BJ (cell line): ENCODE measurements around the gene PRKG1. TPM values are rescaled to one million over a fixed set of nuclear protein-coding genes. Genes with fewer than 3 reads are reported as not detected.

Experiments
- CTCF ChIA-PET: fragments of 350-600 bp; formaldehyde crosslinking; extraction: SDS; loops from one replicate; lab custom pipeline; 2021; ENCODE audit warnings: antibody characterized with exemption, inconsistent platforms; lab: Yijun Ruan, JAX
- POLR2A ChIA-PET: fragments of 300-600 bp; sonication (Branson Sonifier 250); formaldehyde crosslinking; extraction: SDS; loops from one replicate; lab custom pipeline; 2021; ENCODE audit warnings: antibody characterized with exemption; lab: Charles Lee
- DNase-seq: peaks from one replicate; pipeline ENCODE4 v3.0.0-alpha.2; 2011; ENCODE audit warnings: low read depth
- H3K27me3 ChIP-seq: 2 replicates; pipeline ENCODE4 v1.6.0; 2011; ENCODE audit warnings: low read length; ENCODE audit not compliant: control insufficient read depth, insufficient read depth
- H3K36me3 ChIP-seq: 2 replicates; pipeline ENCODE4 v1.5.1; 2011; ENCODE audit warnings: low read length; ENCODE audit not compliant: control insufficient read depth, insufficient read depth
- H3K4me3 ChIP-seq: 2 replicates; pipeline ENCODE4 v1.5.1; 2011; ENCODE audit warnings: low read depth, mild to moderate bottlenecking, control low read depth, low read length
- polyA plus RNA-seq: library from polyadenylated mRNA; depleted of rRNA; stranded (reverse); fragments of >200 nt; gene quantifications from 2 replicates; pipeline ENCODE4 v1.2.3, GENCODE V29; 2011
- TF ChIP-seq, protein P1 (sequence below): IDR thresholded peaks from 2 replicates; pipeline ENCODE4 v1.5.1; 2011; ENCODE audit warnings: low read depth, mild to moderate bottlenecking, control low read depth, inconsistent platforms, low read length, moderate library complexity; ENCODE audit not compliant: insufficient read depth

PRKG1 gene
- polyA plus RNA-seq, 1 experiment: 9.7 TPM

DNA sequence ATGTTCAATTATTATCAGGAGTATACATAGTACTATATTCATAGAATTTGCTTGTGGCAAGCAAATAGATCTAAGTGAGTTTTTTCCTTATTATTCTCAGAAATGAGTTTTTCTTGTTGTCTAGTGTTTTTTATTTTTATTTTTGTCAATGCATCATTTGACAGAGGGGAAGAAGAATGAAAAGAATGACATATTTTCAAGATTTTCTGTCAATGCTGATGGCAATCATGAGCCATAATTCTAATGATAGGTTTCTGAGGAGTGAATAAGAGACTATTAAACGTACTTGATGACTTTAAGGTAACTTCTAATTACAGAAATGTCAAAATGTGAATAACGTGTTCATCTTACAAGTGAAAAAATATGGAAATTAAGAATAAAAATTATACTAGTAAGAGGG lies 769.7 kb downstream of the PRKG1 start:
- Histone ChIP-seq H3K36me3 (no peaks in the 10 kb centered on the region), H3K4me3 (no peak overlapping the region), H3K27me3 (no peaks in the 10 kb centered on the region)
- ChIA-PET POLR2A (no interaction called here), CTCF (no interaction called here)
- TF ChIP-seq, protein P1, sequence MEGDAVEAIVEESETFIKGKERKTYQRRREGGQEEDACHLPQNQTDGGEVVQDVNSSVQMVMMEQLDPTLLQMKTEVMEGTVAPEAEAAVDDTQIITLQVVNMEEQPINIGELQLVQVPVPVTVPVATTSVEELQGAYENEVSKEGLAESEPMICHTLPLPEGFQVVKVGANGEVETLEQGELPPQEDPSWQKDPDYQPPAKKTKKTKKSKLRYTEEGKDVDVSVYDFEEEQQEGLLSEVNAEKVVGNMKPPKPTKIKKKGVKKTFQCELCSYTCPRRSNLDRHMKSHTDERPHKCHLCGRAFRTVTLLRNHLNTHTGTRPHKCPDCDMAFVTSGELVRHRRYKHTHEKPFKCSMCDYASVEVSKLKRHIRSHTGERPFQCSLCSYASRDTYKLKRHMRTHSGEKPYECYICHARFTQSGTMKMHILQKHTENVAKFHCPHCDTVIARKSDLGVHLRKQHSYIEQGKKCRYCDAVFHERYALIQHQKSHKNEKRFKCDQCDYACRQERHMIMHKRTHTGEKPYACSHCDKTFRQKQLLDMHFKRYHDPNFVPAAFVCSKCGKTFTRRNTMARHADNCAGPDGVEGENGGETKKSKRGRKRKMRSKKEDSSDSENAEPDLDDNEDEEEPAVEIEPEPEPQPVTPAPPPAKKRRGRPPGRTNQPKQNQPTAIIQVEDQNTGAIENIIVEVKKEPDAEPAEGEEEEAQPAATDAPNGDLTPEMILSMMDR: no peak
- DNase-seq: no peak

DNA sequence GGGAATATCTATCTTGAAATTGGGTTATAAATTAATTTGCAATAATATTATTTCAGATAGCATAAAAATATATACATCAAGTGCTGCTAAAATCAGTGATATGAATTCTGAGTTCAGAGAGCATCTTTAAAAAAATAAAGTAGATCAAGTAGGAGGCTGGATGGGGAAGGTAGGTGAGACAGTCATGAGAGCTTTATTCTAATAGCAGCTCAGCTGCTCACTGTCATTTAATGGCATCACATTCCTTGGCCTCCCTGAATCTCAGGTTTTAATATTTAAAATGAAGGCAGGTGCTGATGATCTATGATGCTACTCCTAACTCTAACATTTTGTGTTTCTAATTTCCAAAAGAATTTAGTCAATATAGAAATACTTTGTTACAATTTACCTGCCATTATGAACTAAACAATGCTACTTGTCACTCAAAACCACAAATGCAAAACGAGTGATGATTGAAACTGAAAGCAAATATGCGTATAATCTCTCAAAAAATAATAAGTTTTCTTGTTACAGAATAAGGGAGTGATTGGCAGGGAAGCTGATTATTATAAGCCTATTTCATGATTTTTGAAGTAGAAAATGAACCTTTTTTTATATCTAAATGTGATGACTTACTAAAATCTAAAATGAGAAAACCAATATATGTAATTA lies 772.7 kb downstream of the PRKG1 start:
- no peaks in the 10 kb centered on the region for H3K27me3 ChIP-seq
- ChIA-PET CTCF (no interaction called here), POLR2A (no interaction called here)
- no peak overlapping the region for H3K4me3 ChIP-seq
- no peaks in the 10 kb centered on the region for H3K36me3 ChIP-seq
- TF ChIP-seq, protein P1: no peak
- DNase-seq: no peak

DNA sequence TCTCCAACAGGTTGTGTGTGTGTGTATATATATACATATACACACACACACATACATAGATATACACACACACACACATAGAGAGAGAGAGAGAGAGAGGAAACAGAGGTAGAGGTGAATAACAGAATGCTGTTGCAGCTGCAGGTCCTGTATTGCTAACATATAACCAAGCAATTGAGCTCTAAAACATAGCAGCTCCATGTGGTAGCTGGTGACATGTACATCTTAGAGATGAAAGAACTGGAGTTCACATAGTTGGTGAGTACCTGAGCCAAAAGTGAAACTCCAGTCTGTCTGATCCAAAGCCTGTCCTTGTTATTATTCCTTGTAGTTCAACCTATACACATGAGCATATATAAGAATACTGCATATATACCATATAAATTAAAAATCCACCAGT lies 778.0 kb downstream of the PRKG1 start:
- ChIA-PET POLR2A (no interaction called here), CTCF (interaction anchor here (1.3 kb wide), 1 partner anchor 12 kb away, joined by 3 read pairs; no protein-coding TSS in a partner anchor)
- TF ChIP-seq, protein P1: no peak
- Histone ChIP-seq H3K36me3 (no peaks in the 10 kb centered on the region), H3K27me3 (no peaks in the 10 kb centered on the region), H3K4me3 (no peak overlapping the region)
- no peak for DNase-seq

DNA sequence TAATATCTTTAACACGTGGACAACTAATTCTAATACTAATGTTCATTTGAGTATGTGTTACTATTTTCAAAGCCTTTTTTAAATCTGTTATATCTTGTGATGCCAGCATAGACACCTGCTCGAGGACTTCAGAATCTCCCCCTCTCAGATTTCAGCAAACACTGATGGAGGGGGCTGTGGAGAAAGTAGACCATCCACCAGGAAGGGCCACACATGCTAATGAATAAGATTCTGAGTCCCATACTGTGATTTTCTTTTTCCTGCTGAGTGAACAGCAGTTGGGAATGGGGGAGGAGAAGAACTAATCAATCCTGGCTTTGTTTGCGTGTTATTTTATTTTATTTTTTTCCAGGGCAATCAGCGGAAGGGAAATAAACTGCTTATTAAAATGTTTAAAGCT lies 783.0 kb downstream of the PRKG1 start:
- ChIA-PET CTCF (no interaction called here), POLR2A (no interaction called here)
- TF ChIP-seq, protein P1: no peak
- H3K27me3 ChIP-seq: no peaks in the 10 kb centered on the region
- no peak for DNase-seq
- no peaks in the 10 kb centered on the region for H3K36me3 ChIP-seq
- H3K4me3 ChIP-seq: no peak overlapping the region

DNA sequence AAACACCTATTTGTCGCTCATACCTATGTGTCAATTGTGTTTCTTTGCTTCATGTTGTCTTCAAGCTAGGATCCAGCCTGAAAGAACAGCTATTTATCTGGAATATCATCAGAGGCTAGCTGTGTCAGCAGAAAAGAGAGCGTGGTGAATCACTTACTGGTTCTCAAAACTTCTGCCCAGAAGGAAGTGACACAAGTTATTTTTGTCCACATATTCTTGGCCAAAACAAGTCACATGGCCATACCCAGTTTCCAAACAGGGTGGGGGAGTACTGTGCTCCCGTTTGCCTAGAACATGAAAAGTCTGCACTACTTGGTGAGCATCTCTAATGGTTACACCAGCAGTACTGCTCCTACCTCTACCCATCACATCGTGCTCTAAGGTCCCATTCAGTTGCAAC lies 786.0 kb downstream of the PRKG1 start:
- CTCF ChIA-PET: interaction anchor here (0.5 to 0.9 kb wide), 2 partner anchors 28 to 100 kb away, joined by 3 read pairs; no protein-coding TSS in a partner anchor
- no peak for DNase-seq
- H3K27me3 ChIP-seq: no peaks in the 10 kb centered on the region
- no peak overlapping the region for H3K4me3 ChIP-seq
- TF ChIP-seq, protein P1: no peak
- POLR2A ChIA-PET: interaction anchor here (0.5 kb wide), 1 partner anchor 562 kb away, joined by 3 read pairs; no protein-coding TSS in a partner anchor
- no peaks in the 10 kb centered on the region for H3K36me3 ChIP-seq
